HG03103 (cell line): ENCODE measurements around the gene RGPD4.
"Not testable (repeated sequence)": the region's sequence is repeated elsewhere in the genome, so short reads cannot be mapped to it uniquely, and the experiment has no call there.

Experiments used
- ATAC-seq: cut with Tn5 transposase; IDR thresholded peaks from one replicate; pipeline ENCODE4 v1.9.1; 2021; ENCODE audit warnings: low read depth; ENCODE audit not compliant: unreplicated experiment

RGPD4 gene

GRCh38 chr2:107916696-107917370 lies 90.1 kb downstream of the RGPD4 start:
- ATAC-seq = not testable (repeated sequence)

- no peak for ATAC-seq
Measured at GRCh38 chr2:107927034-107927534, 100.4 kb downstream of the RGPD4 start.

- ATAC-seq = no peak
Measured at GRCh38 chr2:107931412-107931811, 104.7 kb downstream of the RGPD4 start.

- no peak for ATAC-seq
Measured at GRCh38 chr2:107932488-107932887, 105.8 kb downstream of the RGPD4 start.

GRCh38 chr2:107932979-107933378 lies 106.3 kb downstream of the RGPD4 start:
- ATAC-seq = no peak

- ATAC-seq = no peak
Measured at GRCh38 chr2:107936433-107937359, 110.0 kb downstream of the RGPD4 start.
